Panc1 (cell line): ENCODE data around the gene ERBB2. TPM values are rescaled to one million over a fixed set of nuclear protein-coding genes. Genes with fewer than 3 reads are reported as not detected.

Source experiments
- ATAC-seq: fragments of 200-7000 bp; cut with Tn5 transposase; 2 replicates; pipeline ENCODE4 v1.9.1; 2020; ENCODE audit warnings: mild to moderate bottlenecking, moderate library complexity
- BruUV-seq: library from RNA; stranded (reverse); fragments of 400-500 nt; replicated peaks from 2 replicates; lab custom pipeline; 2021; lab: Mats Ljungman, UMichigan
- CTCF ChIA-PET: fragments of 300-600 bp; sonication (Branson Sonifier 250); formaldehyde crosslinking; loops from one replicate; lab custom pipeline; 2022; ENCODE audit warnings: antibody characterized with exemption; lab: Charles Lee
- POLR2A ChIA-PET: fragments of 300-600 bp; sonication (Branson Sonifier 250); formaldehyde crosslinking; loops from one replicate; lab custom pipeline; 2022; ENCODE audit warnings: antibody characterized with exemption; lab: Charles Lee
- DNase-seq: peaks from one replicate; pipeline ENCODE4 v3.0.0-alpha.2; 2010; ENCODE audit warnings: low read depth, low spot score
- H3K27ac ChIP-seq: 2 replicates; pipeline ENCODE4 v1.5.1; 2011; ENCODE audit warnings: mild to moderate bottlenecking, low read length, inconsistent platforms
- H3K27me3 ChIP-seq: fragments of 200-500 bp; sonication (Bioruptor generic); 2 replicates; pipeline ENCODE4 v1.6.0; 2014; ENCODE audit warnings: low read length, inconsistent platforms; ENCODE audit not compliant: control insufficient read depth, insufficient read depth
- H3K36me3 ChIP-seq: fragments of 200-500 bp; sonication (Bioruptor generic); 2 replicates; pipeline ENCODE4 v1.5.1; 2014; ENCODE audit warnings: inconsistent platforms, mild to moderate bottlenecking, low read length, moderate library complexity; ENCODE audit not compliant: control insufficient read depth, insufficient read depth
- H3K4me1 ChIP-seq: 2 replicates; pipeline ENCODE4 v1.5.1; 2011; ENCODE audit warnings: inconsistent platforms, mild to moderate bottlenecking, low read length, moderate library complexity; ENCODE audit not compliant: control insufficient read depth, insufficient read depth
- H3K4me3 ChIP-seq, 2 experiments: 2 replicates each; pipeline ENCODE4 v1.5.1; 2011 to 2012; ENCODE audit warnings: low read depth in 2 of 2, low read length in 2 of 2, mild to moderate bottlenecking in 2 of 2, inconsistent platforms in 1 of 2, moderate library complexity in 1 of 2
- H3K9me3 ChIP-seq: fragments of 200-500 bp; sonication (Bioruptor generic); 2 replicates; pipeline ENCODE4 v1.5.1; 2014; ENCODE audit warnings: low read depth, mild to moderate bottlenecking, inconsistent platforms, low read length, moderate library complexity; ENCODE audit not compliant: control insufficient read depth, insufficient read depth
- CTCF ChIP-seq: fragments of 450-650 bp; IDR thresholded peaks from 2 replicates; pipeline ENCODE4 v1.5.1; 2017; ENCODE audit warnings: mild to moderate bottlenecking
- POLR2AphosphoS5 ChIP-seq: IDR thresholded peaks from 2 replicates; pipeline ENCODE4 v1.6.1; 2012; ENCODE audit warnings: mild to moderate bottlenecking, low read depth, low read length, moderate library complexity
- SIN3A ChIP-seq: IDR thresholded peaks from 2 replicates; pipeline ENCODE4 v1.6.1; 2012; ENCODE audit warnings: low read depth, mild to moderate bottlenecking, low read length, moderate library complexity, borderline replicate concordance; ENCODE audit not compliant: insufficient read depth
- TCF7L2 ChIP-seq: IDR thresholded peaks from 2 replicates; pipeline ENCODE4 v1.6.1; 2011; ENCODE audit warnings: mild to moderate bottlenecking, low read depth, low read length, inconsistent platforms
- in situ Hi-C: cut with HindIII; loops from 2 replicates; pipeline ENCODE4 v1.10.0; 2016; ENCODE audit warnings: low sequenced_read_pairs, low pct_unique_long_range_greater_than_20kb
- intact Hi-C: fragments of 100-400 bp; cut with micrococcal nuclease; formaldehyde crosslinking; loops from one replicate; pipeline ENCODE4 v1.10.0; 2022; ENCODE audit not compliant: unreplicated experiment
- total RNA-seq: library from RNA; stranded (reverse); gene quantifications from one replicate; pipeline ENCODE4 v1.2.1, GENCODE V29; 2021; ENCODE audit not compliant: unreplicated experiment
- TF ChIP-seq, protein P1 (sequence below), 2 experiments: IDR thresholded peaks; 2 replicates each; pipeline ENCODE4 v1.6.1; 2011 to 2012; ENCODE audit warnings: low read depth in 2 of 2, control low read depth in 1 of 2, low read length in 1 of 2, mild to moderate bottlenecking in 1 of 2, moderate library complexity in 1 of 2; ENCODE audit not compliant: insufficient read depth in 1 of 2

The ERBB2 gene
- total RNA-seq, 1 experiment from 2014 or later = 68.6 TPM

DNA sequence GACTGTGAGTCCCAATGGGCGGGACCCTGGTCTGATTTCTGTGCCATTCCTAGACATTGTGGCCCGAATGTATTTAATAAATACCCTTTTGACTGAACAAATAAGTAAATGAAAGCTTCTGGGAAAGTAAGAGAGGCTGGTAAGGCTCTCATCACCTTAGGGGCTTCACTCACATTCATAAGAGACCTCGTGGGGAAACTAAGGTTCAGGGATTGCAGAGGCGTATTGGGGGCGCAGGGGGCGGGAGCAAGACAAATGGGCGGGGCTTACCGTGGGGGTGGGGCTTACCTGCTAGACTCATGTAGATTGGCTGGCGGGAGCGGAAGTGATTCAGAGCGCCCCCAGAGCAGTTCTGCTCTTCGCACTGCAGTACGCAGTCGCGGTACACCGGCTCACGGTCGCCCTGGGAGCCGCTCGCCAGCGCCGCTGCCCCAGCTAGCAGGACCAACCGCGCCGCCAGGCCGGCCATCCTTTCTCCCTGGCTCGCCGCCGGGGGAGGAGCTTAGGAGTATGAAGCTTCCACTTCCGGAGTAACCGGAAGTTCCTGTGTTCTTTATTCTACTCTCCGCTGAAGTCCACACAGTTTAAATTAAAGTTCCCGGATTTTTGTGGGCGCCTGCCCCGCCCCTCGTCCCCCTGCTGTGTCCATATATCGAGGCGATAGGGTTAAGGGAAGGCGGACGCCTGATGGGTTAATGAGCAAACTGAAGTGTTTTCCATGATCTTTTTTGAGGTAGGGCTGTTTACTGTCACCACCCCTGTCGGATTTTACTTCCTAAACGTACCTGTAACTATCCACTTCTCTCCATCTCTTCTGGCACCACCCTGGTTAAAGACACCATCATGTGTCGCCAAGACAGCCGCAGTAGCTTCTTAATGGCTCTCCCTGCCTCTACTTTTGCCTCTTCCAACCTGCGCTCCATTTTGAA lies 12.1 kb upstream of the ERBB2 start, which contains the start of gene PGAP3:
Gene PGAP3, minus strand, starts transcription at position 512 of the 929 bp plus-strand sequence. Its CDS starts 43 bp downstream, at position 469.
- in situ Hi-C loops = no loop called here

DNA sequence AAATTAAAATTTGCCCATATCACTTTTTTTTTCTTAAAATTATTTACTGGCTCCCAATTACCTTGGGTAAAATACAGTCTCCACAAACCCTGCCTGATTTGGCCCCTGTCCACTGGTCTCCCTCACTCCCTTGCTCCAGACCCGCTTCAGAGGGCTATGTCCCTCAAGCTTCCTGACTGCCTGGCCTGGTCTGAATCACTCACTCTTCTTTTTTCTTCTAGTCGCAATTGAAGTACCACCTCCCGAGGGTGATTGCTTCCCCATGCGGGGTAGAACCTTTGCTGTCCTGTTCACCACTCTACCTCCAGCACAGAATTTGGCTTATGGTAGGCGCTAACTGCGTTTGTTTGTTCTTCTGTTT lies 11.4 kb upstream of the ERBB2 start:
- peak overlapping the region; percentile 83 for H3K27ac ChIP-seq
- no peak for TF ChIP-seq TCF7L2
- TF ChIP-seq, protein P1, sequence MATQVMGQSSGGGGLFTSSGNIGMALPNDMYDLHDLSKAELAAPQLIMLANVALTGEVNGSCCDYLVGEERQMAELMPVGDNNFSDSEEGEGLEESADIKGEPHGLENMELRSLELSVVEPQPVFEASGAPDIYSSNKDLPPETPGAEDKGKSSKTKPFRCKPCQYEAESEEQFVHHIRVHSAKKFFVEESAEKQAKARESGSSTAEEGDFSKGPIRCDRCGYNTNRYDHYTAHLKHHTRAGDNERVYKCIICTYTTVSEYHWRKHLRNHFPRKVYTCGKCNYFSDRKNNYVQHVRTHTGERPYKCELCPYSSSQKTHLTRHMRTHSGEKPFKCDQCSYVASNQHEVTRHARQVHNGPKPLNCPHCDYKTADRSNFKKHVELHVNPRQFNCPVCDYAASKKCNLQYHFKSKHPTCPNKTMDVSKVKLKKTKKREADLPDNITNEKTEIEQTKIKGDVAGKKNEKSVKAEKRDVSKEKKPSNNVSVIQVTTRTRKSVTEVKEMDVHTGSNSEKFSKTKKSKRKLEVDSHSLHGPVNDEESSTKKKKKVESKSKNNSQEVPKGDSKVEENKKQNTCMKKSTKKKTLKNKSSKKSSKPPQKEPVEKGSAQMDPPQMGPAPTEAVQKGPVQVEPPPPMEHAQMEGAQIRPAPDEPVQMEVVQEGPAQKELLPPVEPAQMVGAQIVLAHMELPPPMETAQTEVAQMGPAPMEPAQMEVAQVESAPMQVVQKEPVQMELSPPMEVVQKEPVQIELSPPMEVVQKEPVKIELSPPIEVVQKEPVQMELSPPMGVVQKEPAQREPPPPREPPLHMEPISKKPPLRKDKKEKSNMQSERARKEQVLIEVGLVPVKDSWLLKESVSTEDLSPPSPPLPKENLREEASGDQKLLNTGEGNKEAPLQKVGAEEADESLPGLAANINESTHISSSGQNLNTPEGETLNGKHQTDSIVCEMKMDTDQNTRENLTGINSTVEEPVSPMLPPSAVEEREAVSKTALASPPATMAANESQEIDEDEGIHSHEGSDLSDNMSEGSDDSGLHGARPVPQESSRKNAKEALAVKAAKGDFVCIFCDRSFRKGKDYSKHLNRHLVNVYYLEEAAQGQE (IDR thresholded peaks at IDR 0.05; ENCODE audit: insufficient read depth in 1 of 2, low read depth in 2 of 2, low read length in 1 of 2) = no peak
- TF ChIP-seq POLR2AphosphoS5 = no peak
- no peak for TF ChIP-seq SIN3A
- TF ChIP-seq CTCF = no peak
- H3K27me3 ChIP-seq = no peaks in the 10 kb centered on the region
- peak overlapping the region; percentile 56 to 78 for H3K4me3 ChIP-seq
- H3K36me3 ChIP-seq = no peaks in the 10 kb centered on the region; the same call in 1 of the 2 replicates
- ChIA-PET POLR2A (no interaction called here), CTCF (interaction anchor here (0.5 kb wide), 1 partner anchor 42 kb away, joined by 10 read pairs; the partner anchor contains the start of gene MIEN1)
- ATAC-seq (no peak), DNase-seq (no peak)
- peaks cover 4% of the 10 kb centered on the region; the same call in 1 of the 2 replicates for H3K9me3 ChIP-seq
- H3K4me1 ChIP-seq = 0 out of 2 replicates have a peak, but pooled peaks cover 3% of the 10 kb centered on the region
- intact Hi-C loops (no loop called here), in situ Hi-C loops (no loop called here)
- no TSS peak for BruUV-seq

More for the DNA sequence above, 12.1 kb upstream of the ERBB2 start, which contains the start of gene PGAP3:
- Histone ChIP-seq H3K27ac (peak within 1 kb of the TSS; percentile 83), H3K27me3 (no peaks in the 10 kb centered on the region), H3K9me3 (peaks cover 4% of the 10 kb centered on the region; the same call in 1 of the 2 replicates), H3K4me1 (0 out of 2 replicates have a peak, but pooled peaks cover 3% of the 10 kb centered on the region), H3K36me3 (no peaks in the 10 kb centered on the region; the same call in 1 of the 2 replicates), H3K4me3 (peak within 1 kb of the TSS; percentile 56 to 78)
- intact Hi-C loops = no loop called here
- TF ChIP-seq TCF7L2 (no peak), SIN3A (0 out of 2 replicates have a peak, but pooled peaks have one; percentile 30), CTCF (no peak), POLR2AphosphoS5 (peak; percentile 78)
- TF ChIP-seq, protein P1 (IDR thresholded peaks at IDR 0.05; ENCODE audit: insufficient read depth in 1 of 2, low read depth in 2 of 2, low read length in 1 of 2) = no peak
- BruUV-seq = TSS peak; percentile 99
- ChIA-PET CTCF (interaction anchor here (0.5 kb wide), 1 partner anchor 43 kb away, joined by 10 read pairs; the partner anchor contains the start of gene MIEN1), POLR2A (interaction anchor here (0.7 kb wide), 1 partner anchor 15 kb away, joined by 3 read pairs; no protein-coding TSS in a partner anchor)
- ATAC-seq = peak; percentile 98
- peak; percentile 50 for DNase-seq
